ENCODE measurements around the gene CHST12.

Gene CHST12

GRCh38 chr7:2403014-2403717, at the start of gene CHST12:
TSS of gene CHST12 (plus strand) at chr7:2403611. CDS start at chr7:2432640, 29,029 bp downstream.
- FAIRE-seq (no peak), DNase-seq (ENCODE audit: insufficient read length, low spot score) (peak; percentile 98)
- no peak for TF ChIP-seq CTCF (IDR thresholded peaks at IDR 0.05; ENCODE audit: insufficient read depth, missing control alignments)

- DNase-seq (ENCODE audit: insufficient read length, low spot score) (peak; percentile 94), FAIRE-seq (no peak)
- TF ChIP-seq CTCF (IDR thresholded peaks at IDR 0.05; ENCODE audit: insufficient read depth, missing control alignments), result no peak
These were observed 49.5 kb upstream of the CHST12 start for GRCh38 chr7:2353936-2354185.

- FAIRE-seq (no peak), DNase-seq (ENCODE audit: insufficient read length, low spot score) (peak; percentile 82)
- no peak for TF ChIP-seq CTCF (IDR thresholded peaks at IDR 0.05; ENCODE audit: insufficient read depth, missing control alignments)
These were observed 49.0 kb upstream of the CHST12 start, which contains the start of gene EIF3B for GRCh38 chr7:2354186-2354938. TSS of gene EIF3B (plus strand) at chr7:2354827. CDS start at chr7:2354922, 95 bp downstream.

- FAIRE-seq (no peak), DNase-seq (ENCODE audit: insufficient read length, low spot score) (no peak)
- TF ChIP-seq CTCF (IDR thresholded peaks at IDR 0.05; ENCODE audit: insufficient read depth, missing control alignments), result no peak
These were observed 48.3 kb upstream of the CHST12 start for GRCh38 chr7:2354939-2355704.

GRCh38 chr7:2355705-2356008, 47.8 kb upstream of the CHST12 start:
- no peak for DNase-seq (ENCODE audit: insufficient read length, low spot score)
- TF ChIP-seq CTCF (IDR thresholded peaks at IDR 0.05; ENCODE audit: insufficient read depth, missing control alignments), result no peak
- FAIRE-seq, result no peak

- DNase-seq (ENCODE audit: insufficient read length, low spot score) (no peak), FAIRE-seq (no peak)
- no peak for TF ChIP-seq CTCF (IDR thresholded peaks at IDR 0.05; ENCODE audit: insufficient read depth, missing control alignments)
These were observed 46.2 kb upstream of the CHST12 start for GRCh38 chr7:2357165-2357564.
